ENCODE data around the gene CDKL1.

The CDKL1 gene

GRCh38 chr14:50396631-50397389, at the start of gene CDKL1:
Gene CDKL1, minus strand, starts transcription at chr14:50396881. Its CDS starts 1,013 bp downstream, at chr14:50395868.
- H3K9me2 ChIP-seq (replicated peaks; ENCODE audit: control insufficient read depth, low read length), result no peaks in the 10 kb centered on the region
- no peaks in the 10 kb centered on the region for H4K20me1 ChIP-seq (ENCODE audit: control insufficient read depth, insufficient read depth, low read depth, low read length)
- H3K4me3 ChIP-seq (ENCODE audit: low read length), result peak within 1 kb of the TSS; percentile 79
- no peaks in the 10 kb centered on the region for H3K36me3 ChIP-seq (ENCODE audit: control insufficient read depth, low read length)
- H3K4me2 ChIP-seq (ENCODE audit: low read length), result peak within 1 kb of the TSS; percentile 73
- no peaks in the 10 kb centered on the region for H3K9me3 ChIP-seq (ENCODE audit: control insufficient read depth, insufficient read depth, low read length)
- peaks cover 28% of the 10 kb centered on the region for H3K4me1 ChIP-seq (ENCODE audit: control insufficient read depth, low read length)
- H3K79me2 ChIP-seq (ENCODE audit: control insufficient read depth, low read length), result no peaks in the 10 kb centered on the region
- peaks cover 6% of the 10 kb centered on the region for H3F3A ChIP-seq (ENCODE audit: control insufficient read depth, insufficient read depth)
- H3K27me3 ChIP-seq (ENCODE audit: control insufficient read depth, low read length), result no peaks in the 10 kb centered on the region
- TF ChIP-seq EZH2phosphoT487 (IDR thresholded peaks at IDR 0.05; ENCODE audit: borderline replicate concordance, low read length) (no peak), CTCF (IDR thresholded peaks at IDR 0.05; ENCODE audit: low read depth, low read length, poor library complexity, severe bottlenecking) (no peak)
- H3K27ac ChIP-seq (ENCODE audit: low read depth, low read length), result no peak within 1 kb of the TSS

- no peak overlapping the region for H3K4me3 ChIP-seq (ENCODE audit: low read length)
Measured at GRCh38 chr14:50434528-50434927, 37.8 kb upstream of the CDKL1 start.

GRCh38 chr14:50432131-50432530, 35.5 kb upstream of the CDKL1 start:
- Histone ChIP-seq H3K27me3 (ENCODE audit: control insufficient read depth, low read length) (no peaks in the 10 kb centered on the region), H3K27ac (ENCODE audit: low read depth, low read length) (no peak overlapping the region), H3K4me1 (ENCODE audit: control insufficient read depth, low read length) (no peaks in the 10 kb centered on the region), H3F3A (ENCODE audit: control insufficient read depth, insufficient read depth) (0 out of 2 replicates have a peak, but pooled peaks cover 2% of the 10 kb centered on the region), H3K36me3 (ENCODE audit: control insufficient read depth, low read length) (peaks cover 36% of the 10 kb centered on the region), H3K9me2 (replicated peaks; ENCODE audit: control insufficient read depth, low read length) (no peaks in the 10 kb centered on the region), H3K4me2 (ENCODE audit: low read length) (no peak overlapping the region), H4K20me1 (ENCODE audit: control insufficient read depth, insufficient read depth, low read depth, low read length) (no peaks in the 10 kb centered on the region), H3K79me2 (ENCODE audit: control insufficient read depth, low read length) (no peaks in the 10 kb centered on the region), H3K4me3 (ENCODE audit: low read length) (no peak overlapping the region), H3K9me3 (ENCODE audit: control insufficient read depth, insufficient read depth, low read length) (no peaks in the 10 kb centered on the region)
- TF ChIP-seq CTCF (IDR thresholded peaks at IDR 0.05; ENCODE audit: low read depth, low read length, poor library complexity, severe bottlenecking), result no peak
- TF ChIP-seq EZH2phosphoT487 (IDR thresholded peaks at IDR 0.05; ENCODE audit: borderline replicate concordance, low read length), result no peak

More at GRCh38 chr14:50434528-50434927, 37.8 kb upstream of the CDKL1 start:
- H3F3A ChIP-seq (ENCODE audit: control insufficient read depth, insufficient read depth), result no peaks in the 10 kb centered on the region
- no peaks in the 10 kb centered on the region for H3K79me2 ChIP-seq (ENCODE audit: control insufficient read depth, low read length)
- H3K27me3 ChIP-seq (ENCODE audit: control insufficient read depth, low read length), result no peaks in the 10 kb centered on the region
- no peaks in the 10 kb centered on the region for H3K4me1 ChIP-seq (ENCODE audit: control insufficient read depth, low read length)
- H3K27ac ChIP-seq (ENCODE audit: low read depth, low read length), result no peak overlapping the region
- peaks cover 41% of the 10 kb centered on the region for H3K36me3 ChIP-seq (ENCODE audit: control insufficient read depth, low read length)
- no peaks in the 10 kb centered on the region for H4K20me1 ChIP-seq (ENCODE audit: control insufficient read depth, insufficient read depth, low read depth, low read length)
- H3K9me3 ChIP-seq (ENCODE audit: control insufficient read depth, insufficient read depth, low read length), result no peaks in the 10 kb centered on the region
- TF ChIP-seq EZH2phosphoT487 (IDR thresholded peaks at IDR 0.05; ENCODE audit: borderline replicate concordance, low read length), result no peak
- TF ChIP-seq CTCF (IDR thresholded peaks at IDR 0.05; ENCODE audit: low read depth, low read length, poor library complexity, severe bottlenecking), result no peak
- H3K9me2 ChIP-seq (replicated peaks; ENCODE audit: control insufficient read depth, low read length), result no peaks in the 10 kb centered on the region
- no peak overlapping the region for H3K4me2 ChIP-seq (ENCODE audit: low read length)
